ENCODE measurements around the gene GNAI3.

DNA sequence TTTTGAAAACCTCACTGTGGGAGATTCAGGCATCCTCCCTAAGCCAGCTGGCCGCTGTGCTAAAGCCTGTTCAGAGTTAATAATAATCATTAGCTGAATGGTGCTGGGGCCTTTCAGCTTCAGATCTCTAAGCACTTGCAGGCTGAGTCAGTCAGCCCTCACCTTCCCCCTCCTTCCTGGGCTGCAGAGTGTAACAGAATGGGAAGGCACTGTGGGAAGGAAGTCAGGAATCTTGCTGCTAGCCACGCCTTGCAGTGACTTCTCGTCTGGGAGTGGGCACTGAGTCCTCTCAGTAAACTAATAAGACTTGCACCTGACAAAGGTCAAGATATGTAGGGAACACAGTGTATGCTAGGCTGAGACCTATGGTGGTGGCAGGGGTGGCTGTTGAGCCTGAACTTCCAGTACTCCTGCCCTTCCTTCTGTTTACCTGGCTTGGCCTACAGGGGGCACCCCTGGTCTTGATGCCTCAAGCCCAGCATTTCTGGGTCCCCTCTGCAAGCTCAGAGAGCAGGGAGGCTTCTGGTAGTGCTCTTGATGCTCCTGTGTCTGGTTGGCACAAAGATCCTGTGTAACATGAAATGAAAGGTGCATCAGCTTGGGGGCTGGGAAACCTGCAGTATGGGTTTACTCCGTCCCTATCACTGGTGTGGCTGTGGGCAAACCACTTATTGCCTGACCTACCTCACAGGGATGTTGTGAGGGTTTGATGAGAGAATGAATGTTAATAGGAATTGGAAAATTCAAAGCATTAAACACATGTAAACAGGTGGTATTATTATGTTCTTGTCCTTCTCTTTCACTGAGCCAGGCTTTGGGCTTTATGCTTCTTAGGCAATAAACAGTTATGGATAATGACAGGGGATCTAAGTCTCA, 48.5 kb upstream of the GNAI3 start:
- no peak for TF ChIP-seq EP300 (IDR thresholded peaks at IDR 0.05; ENCODE audit: borderline replicate concordance)
- no peak for TF ChIP-seq YY1 (IDR thresholded peaks at IDR 0.05; ENCODE audit: low read depth)
- no peak for TF ChIP-seq EGR1 (IDR thresholded peaks at IDR 0.05)
- TF ChIP-seq, protein P1, sequence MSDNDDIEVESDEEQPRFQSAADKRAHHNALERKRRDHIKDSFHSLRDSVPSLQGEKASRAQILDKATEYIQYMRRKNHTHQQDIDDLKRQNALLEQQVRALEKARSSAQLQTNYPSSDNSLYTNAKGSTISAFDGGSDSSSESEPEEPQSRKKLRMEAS (IDR thresholded peaks at IDR 0.05), result no peak
- TF ChIP-seq, protein P2, sequence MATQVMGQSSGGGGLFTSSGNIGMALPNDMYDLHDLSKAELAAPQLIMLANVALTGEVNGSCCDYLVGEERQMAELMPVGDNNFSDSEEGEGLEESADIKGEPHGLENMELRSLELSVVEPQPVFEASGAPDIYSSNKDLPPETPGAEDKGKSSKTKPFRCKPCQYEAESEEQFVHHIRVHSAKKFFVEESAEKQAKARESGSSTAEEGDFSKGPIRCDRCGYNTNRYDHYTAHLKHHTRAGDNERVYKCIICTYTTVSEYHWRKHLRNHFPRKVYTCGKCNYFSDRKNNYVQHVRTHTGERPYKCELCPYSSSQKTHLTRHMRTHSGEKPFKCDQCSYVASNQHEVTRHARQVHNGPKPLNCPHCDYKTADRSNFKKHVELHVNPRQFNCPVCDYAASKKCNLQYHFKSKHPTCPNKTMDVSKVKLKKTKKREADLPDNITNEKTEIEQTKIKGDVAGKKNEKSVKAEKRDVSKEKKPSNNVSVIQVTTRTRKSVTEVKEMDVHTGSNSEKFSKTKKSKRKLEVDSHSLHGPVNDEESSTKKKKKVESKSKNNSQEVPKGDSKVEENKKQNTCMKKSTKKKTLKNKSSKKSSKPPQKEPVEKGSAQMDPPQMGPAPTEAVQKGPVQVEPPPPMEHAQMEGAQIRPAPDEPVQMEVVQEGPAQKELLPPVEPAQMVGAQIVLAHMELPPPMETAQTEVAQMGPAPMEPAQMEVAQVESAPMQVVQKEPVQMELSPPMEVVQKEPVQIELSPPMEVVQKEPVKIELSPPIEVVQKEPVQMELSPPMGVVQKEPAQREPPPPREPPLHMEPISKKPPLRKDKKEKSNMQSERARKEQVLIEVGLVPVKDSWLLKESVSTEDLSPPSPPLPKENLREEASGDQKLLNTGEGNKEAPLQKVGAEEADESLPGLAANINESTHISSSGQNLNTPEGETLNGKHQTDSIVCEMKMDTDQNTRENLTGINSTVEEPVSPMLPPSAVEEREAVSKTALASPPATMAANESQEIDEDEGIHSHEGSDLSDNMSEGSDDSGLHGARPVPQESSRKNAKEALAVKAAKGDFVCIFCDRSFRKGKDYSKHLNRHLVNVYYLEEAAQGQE (IDR thresholded peaks at IDR 0.05; ENCODE audit: low read depth), result no peak
- TF ChIP-seq CEBPB (IDR thresholded peaks at IDR 0.05), result no peak

All from Ishikawa (cell line).